Left lobe of liver (tissue), 2 donors: Measurements from ENCODE around the gene MYO5A. TPM values are rescaled to one million over a fixed set of nuclear protein-coding genes. Genes with fewer than 3 reads are reported as not detected.
A peak's percentile ranks its signal among the peaks of the same experiment; 100 is the strongest.

Experiments
- ATAC-seq: fragments of 200-7000 bp; cut with Tn5 transposase; one replicate; pipeline ENCODE4 v1.9.1; 2020; ENCODE audit warnings: mild to moderate bottlenecking, moderate library complexity
- DNase-seq: peaks from one replicate; pipeline ENCODE4 v3.0.0-alpha.2; 2020; ENCODE audit warnings: low spot score
- total RNA-seq: library from RNA; stranded (reverse); gene quantifications from one replicate; pipeline ENCODE4 v1.2.1, GENCODE V29; 2021
- donor health status: DM: no; HTN: no; CAD: no; lungs with moderate emphysema.
- donor health status: DM: no; HTN: yes; CAD: no.

Gene MYO5A
- total RNA-seq, 1 donor from 2014 or later = 4.0 TPM

DNA sequence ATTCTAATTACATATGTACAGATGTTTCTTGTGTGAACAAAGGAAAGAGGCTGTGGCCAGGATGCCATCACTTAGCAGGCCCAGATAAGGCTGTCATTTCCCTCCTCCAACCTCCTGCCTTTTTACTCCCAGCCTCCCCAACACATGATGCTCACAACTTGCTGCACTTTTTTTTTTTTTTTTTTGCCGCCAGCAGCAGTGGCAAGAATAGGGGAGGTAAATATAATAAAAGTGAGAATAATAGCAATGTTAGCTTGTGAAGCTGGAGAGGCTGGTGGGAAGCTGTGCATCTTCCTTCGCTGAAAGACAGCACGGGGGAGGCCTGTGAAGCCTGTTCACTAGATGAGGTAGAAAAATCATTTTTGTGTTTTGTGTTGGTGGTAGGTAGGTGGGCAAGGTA, 190.6 kb downstream of the MYO5A start:
- DNase-seq (no peak), ATAC-seq (no peak)

DNA sequence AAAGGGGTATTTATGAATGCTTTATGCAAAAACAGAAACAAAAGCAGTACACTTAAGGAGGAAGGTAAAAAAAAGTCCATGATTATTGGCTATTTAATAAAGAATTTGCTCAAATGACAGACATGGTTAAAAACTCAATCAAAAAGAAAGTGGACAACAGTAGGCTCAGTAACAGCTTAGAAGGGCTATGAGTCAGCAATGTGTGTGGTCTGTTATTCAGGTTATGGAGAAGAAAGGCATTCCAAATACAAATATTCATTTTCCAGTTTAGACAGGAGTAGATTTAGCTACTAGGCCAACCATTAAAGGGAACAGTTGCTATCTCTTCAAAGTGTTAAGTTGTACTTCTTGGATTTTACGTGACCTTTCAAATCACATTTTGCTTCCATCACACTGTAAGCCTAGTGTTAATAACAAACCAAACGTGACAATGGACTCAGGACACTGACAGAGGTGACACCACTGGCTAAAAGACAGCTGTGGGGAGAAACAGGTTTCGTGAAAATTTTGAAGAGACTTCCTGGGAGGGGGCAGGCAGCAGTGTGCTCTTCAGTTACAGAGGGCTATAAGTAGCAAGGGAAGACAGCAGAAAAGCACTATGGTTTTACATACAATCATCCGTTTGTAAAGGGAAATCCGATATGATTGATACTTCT, 191.4 kb downstream of the MYO5A start:
- DNase-seq (no peak), ATAC-seq (no peak)

DNA sequence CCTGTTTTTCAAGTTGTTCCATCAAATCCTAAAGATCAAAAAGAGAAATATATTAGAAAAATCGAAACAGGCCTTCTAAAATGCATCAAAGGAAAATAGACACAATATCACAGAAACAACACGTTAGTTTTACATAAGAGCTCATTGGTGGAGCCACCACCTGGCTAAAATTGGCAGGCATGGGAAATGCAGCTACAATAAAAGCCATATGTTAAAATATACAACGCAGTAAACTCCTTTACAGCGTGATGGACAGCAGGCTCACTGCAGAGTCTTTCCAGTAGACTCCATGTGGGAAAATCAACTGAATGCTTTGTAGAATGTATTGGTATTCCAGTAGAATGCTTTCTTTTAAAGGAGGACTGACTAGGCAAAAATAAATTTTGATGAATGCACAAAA, 192.2 kb downstream of the MYO5A start:
- no peak for ATAC-seq

DNA sequence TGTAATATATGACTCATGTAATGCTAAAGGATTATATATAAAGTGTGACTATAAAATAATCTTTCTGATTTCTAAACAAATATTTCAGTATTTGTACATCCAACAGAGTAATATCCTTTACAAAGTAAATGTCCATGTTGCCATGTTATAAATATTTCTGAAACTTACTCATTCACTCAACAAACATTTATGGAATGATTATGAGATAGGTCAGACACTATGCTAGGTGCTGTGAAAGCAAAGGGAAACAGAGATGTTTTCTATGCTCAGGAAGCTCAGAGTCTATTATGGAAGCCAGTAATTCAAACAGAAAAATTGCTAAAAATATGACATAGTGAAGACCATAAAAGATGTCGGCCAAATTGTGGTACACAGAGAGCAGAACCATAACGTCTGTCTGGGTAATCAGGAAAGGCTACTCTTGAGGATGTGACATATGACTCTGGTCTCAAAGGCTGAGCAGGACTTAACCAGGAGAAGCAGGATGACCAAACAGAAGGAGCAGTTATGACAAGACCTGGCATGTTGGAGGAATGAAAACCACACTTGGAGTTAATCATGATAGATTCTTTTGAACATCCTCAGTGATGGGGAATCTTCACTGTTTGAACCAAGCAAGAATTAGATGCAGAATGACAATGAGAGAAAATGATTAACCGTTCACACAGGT, 194.1 kb downstream of the MYO5A start:
- DNase-seq (no peak), ATAC-seq (no peak)

More for the DNA sequence above, 192.2 kb downstream of the MYO5A start:
- DNase-seq = no peak

DNA sequence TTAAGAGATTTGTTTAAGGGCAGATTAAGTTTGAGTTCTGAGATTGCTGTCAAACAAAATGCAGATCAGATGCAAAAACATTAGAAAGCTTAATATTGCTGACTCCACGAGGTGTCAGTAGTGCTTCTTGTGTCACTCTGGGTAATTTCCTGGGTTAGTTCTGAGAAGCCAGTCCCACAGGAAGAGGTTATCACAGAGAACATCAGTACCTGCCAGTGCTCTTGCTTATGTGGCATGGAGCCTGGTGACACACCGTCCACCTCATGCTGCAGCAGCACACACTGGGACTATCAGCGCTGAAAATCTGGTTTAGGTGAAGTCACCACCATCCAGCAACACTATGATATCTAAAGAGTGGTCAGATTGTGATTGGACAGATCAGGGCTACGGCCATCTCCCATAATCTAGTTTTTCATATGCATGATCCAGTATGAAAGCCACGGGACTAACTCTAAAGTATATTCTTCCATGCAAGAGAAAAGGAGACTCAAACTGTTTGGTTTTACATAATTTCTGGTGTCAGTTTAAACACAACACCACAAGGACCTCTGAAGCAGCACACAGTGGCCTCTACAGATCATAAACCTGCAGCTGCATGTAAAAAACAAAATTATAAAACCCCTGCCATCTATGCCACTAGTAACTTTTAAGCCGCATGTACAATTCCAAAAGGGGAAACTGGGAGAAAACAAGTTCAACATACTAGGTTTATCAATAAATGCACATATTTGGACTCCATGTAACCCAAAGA, 197.0 kb downstream of the MYO5A start:
- ATAC-seq (peak; percentile 99), DNase-seq (no peak)

DNA sequence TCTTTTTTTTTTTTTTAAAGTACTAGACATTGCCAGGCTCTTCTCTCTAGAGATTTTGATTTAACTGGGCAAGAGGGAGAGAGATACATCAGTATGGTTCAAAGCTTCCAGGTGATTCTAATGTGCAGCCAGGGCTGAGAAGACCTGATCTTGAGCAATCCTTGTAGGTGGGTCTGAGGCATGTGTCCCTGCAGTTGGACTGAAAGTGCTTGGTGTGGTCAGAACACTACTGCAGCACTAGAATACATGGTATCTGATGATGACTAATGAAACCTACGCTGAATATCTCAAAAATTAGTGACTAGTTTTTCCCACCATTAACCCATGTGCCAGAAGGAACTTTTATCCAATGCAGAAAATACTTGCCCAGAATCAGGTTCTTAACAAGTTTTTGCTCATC, 198.7 kb downstream of the MYO5A start:
- no peak for ATAC-seq
- no peak for DNase-seq

DNA sequence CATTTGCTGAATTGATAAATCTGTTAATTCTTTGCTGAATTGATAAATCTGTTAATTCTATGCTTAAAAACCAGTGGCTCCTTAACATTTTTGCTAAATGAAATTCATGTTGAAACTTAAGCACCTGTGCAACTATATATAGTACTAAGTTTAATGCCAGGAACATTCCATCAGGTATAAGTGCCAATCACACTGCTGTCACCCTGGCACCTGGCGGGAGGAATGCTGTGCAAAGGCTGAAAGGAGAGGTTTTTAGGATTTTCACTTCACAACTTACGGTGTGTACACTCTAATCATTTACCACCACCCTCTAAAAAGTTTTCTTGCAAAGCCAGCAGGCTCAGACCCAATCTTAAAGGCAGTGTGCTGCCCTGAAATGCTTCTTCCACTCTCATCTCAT, 199.5 kb downstream of the MYO5A start:
- DNase-seq (no peak), ATAC-seq (no peak)

DNA sequence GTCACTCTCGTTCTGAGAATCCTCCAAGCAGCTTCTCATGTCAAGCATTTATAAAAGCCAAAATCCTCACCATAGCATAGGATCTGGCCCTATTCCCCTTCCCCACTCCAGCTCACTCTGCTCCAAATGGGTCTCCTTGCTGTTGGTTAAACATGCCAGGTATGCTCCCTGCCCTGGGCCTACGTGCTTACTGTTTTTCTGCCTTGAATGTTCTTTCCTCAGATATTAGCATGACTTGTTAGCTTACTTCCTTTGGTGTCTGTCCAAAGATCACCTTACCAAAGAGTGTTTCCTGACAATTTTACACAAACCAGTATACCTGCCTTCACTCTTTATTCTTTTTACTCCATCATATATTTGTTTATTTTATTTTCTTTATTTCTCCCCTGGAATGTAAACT, 200.0 kb downstream of the MYO5A start:
- no peak for ATAC-seq
- DNase-seq = no peak

DNA sequence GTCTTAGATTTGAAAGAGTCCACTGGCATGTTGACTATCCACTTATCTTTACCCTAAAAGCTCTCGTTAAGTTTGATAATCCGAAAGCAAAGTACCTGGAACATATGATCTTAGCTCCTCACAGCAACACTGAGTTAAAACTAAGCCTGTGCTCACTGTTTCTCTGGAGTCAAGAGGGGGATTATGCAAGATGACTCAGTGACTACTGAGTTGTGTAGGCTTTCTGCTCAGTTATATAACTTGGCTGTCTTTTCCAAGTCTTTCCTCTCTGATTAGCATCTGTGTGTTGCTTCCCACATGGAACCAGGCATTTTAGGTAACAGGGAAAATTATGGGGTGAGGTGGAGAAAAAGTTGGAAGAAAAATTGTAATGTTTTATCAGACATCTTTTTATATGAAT, 201.9 kb downstream of the MYO5A start:
- ATAC-seq (no peak), DNase-seq (no peak)

DNA sequence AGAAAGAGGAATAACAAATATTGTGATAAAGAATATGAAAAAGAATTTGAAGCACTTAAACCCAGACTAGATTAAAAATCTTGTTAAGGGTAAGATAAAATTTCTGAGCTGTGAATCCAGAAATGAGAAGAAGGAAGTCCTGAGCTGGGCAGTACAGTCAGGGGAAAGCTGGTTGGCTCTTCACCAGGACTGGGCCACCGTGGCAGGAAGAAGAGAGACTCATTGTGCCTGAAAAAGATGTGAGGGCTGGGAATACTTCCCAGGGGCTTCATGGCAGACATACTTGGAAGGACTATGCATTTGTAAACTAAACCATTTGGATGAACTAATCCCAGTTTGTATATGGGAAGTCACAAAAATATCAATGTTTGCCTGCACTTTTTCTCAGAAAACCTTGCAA, 204.6 kb downstream of the MYO5A start:
- ATAC-seq (no peak), DNase-seq (no peak)

DNA sequence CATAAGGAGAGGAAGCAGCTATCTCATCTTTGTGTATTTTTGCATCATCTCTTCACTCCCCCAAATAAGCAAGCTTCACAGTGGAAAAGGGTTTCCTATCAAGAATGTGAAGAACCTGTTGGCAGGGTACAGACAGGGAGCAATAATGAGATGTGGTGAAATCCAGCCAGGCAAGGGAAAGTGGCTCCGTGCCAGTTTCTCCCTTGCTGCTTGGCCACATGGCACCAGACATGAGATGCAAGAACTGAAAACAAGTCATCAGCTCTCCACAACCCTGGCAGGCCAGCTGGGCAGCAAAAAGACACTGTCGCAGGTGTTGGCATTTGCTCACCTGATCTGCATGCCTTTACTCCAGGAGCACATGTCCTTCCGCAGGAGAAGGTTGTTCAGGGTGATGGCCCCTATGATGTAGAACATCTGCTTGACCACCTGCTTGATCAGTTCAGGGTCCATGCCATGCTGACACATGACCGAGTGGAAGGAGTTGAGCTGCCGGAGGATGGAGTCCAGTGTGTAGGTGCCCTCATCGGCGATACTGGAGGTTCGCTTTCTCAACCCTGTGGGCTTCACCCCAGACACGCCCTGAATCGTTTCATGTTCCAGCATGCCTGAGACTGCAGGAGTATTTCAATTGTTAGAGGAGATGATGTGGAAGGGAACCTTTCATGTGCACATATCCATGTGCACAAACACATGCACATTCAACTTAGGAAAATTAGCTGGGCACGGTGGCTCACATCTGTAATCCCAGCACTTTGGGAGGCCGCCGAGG, 209.8 kb downstream of the MYO5A start:
- ATAC-seq = peak; percentile 71
- peak; percentile 51 for DNase-seq

DNA sequence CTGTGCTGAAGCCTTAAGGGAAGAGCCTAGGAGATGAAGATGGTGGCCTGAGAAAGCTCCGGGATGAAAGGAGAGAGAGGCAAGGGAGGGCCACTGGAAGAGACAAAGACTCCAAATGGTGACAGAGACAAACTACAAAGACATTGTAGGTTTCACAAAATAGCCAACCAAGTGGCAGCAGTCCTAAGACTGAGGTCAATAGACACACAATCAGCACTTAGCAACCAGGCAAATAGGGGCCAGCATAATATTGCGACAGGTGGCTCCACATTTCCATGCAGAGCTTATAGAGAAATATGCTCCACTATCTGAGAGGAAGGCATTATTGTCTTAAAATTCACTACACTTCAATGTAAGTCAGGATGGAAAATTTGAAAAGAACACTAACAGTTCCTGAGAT, 211.0 kb downstream of the MYO5A start:
- DNase-seq (no peak), ATAC-seq (no peak)

DNA sequence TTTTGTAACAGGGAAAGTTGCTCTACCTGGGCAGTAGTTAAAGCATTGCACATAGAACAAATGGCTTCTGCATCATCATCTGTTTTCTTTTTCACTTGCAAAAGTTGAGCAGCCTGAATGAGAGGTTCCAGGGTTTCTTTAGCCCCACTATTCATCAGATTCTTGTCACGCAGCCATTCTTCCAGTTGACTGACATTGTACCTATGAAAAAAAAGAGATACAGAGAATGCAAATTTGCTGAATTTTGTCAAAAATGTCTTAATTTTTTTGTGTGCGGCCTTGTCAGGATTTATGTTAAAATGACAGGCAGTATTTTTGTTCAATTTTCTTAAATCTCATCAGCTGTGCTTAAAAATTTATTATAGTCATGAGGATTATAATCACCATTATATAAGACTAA, 211.7 kb downstream of the MYO5A start:
- ATAC-seq (no peak), DNase-seq (no peak)

DNA sequence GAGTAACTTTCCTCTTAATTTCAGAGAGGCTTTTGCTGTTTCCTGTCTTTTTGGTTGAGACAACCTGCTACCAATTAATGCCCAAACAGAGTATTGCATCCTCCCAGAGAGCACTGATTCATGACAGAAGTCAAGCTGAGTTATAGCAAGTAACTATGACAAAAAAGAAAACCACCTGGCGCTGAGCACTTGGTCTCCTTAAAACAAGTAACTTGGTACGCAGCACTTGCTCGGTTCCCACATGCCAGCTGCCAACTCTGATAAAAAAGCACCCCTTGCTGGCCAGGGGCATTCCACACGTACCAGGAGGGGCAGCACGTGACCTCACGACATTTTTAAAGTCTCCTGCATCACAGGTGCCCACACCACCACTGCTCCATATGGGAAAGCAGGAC, 219.5 kb downstream of the MYO5A start:
- ATAC-seq = no peak
- DNase-seq = no peak

DNA sequence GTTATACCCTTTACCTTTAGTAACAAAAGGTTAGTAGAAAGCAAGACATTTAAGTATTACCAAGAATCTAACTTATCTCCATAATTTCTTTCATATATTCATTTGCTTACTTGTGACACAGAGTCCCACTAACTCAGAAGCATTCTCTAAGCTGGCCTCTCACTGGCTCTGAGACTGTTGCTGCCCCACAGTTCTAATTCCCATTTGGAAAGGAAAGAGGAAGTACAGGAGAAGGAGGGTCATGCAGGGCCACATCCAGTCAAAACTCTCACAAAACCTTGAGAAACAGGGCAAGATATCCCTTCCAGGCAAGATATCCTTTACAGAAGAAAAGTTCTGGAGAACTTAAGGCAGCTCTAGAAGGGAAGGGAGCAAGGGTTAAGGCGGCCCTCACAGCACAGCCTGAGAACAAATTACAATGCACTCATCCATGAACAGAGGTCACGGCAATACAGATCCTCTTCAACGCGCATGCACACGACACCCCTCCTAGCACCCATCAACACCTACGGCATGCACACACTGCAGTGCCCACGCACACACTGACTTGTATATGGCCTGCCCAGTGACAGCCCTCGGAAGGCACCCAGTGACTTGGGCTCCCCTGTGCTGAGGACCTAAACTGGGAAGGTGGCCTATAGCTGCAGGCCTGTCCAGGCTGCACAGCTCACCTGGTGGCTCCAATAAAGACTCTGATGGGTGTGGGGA, 220.1 kb downstream of the MYO5A start:
- DNase-seq (no peak), ATAC-seq (no peak)

DNA sequence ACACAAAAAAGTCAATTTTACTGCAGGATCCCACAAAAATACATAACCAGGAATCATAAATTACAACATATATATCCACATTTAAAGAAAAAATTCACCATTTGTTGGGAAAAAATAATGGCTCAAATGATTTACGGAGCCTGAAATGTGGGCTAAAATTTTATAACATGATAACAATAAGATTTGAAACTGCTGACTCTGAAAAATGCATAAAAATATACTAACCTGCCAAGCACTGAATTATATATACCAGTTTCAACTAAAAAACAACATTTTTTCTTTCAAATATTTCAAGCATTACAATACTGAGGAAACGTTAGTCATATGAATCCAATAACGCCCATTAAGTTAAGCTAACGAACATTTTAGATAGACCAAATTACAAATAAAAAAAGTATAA, 220.8 kb downstream of the MYO5A start:
- ATAC-seq (no peak), DNase-seq (no peak)

DNA sequence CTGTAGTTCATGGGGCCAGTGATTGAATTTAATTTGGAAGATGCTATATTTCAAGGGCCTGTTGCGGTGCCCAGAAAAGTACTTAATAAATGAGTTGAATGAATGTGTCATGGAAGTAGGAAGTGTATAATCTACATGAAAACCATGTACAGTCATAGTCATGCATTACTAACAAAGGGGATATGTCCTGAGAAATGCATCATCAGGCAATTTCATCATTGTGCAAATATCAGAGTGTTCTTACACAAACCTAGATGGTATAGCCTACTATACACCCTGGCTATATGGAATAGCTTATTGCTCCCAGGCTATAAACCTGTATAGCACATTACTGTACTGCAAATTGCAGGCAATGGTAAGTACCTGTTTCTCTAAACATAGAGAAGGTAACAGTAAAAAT, 222.4 kb downstream of the MYO5A start:
- DNase-seq = no peak
- ATAC-seq = no peak

DNA sequence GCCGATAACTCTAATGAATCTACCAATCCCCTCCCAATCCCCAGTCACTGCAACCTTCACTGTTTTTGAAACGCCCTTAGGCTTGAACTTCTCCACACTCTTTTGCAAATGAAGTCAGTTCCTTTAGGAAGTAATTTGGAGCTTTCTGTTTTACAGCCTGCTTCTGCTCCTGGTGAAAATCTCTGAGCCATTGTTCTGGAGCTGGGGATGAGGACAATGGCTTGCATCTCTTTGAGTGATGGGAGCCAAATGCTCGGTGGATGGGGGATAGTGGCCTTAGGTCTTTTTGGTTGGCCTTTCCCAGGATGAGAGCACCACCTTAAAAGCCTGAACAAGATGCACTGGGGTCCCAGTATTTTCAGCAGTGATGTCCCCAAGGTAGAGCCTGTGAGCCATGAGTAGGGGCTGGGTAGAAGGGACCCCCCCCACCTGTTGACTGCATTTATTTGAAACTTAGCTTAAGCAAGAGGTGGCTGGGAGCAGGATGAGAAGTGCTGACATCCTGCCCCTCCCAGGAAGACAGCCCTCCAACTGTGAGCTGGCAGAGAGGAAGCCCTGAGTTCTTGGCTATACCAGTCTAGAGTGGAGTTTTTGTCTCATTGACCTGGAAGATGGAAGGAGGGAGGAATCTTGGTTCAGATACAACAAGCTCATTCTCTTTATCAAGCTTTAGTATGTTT, 225.4 kb downstream of the MYO5A start:
- DNase-seq (no peak), ATAC-seq (no peak)

DNA sequence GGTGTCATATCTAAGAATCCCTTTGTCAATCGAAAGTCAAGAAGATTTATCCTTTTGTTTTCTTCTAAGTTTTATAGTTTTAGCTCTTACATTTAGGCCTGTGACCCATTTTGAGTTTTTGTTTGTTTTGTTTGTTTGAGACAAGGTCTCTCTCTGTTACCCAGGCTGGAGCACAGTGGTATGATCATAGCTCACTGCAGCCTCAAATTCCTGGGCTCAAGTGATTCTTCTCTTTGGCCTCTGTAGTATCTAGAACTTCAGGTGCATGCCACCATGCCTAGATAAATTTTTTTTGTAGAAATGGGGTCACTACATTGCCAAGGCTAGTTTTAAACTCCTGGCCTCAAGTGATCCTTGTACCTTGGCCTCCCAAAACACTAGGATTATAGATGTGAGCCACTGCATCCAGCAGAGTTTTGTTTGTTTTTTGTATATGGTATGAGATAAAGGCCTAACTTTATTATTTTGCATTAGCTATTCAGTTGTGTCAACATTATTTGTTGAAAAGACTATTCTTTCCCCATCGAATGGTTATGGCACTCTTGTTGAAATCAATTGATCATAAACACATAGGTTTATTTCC, 227.3 kb downstream of the MYO5A start:
- no peak for ATAC-seq
- no peak for DNase-seq

DNA sequence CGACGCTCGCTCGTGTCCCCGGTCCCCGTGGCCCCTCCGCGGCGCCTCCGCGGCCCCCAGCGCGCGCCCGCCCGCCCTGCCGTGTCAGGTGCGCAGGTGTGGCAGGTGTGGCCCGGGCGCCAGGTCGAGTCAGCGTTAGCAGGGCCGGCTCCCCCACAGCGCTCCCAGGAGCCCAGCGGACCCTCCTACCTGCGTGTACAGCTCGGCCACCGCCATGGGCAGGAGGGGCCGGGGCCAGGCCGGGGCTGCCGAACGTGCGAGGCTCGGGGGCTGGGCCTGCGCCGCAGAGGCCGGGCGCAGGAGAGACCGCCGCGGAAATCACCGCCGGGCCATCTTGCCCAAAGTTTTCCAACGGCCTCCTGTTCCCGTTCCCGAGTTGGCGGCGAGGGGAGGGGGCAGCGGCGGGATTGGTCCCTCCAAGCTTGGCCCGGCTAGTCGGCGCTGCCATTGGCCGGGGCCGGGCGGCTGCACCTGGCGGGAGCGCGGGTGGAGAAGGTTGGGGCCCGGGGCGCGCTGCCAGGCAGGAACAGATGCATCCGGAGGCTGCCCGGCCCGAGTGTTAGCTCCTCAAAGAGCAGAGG, 233.2 kb downstream of the MYO5A start, which contains the start of gene MYO5C:
Gene MYO5C, minus strand, starts transcription at position 384 of the 581 bp plus-strand sequence. Its CDS starts 168 bp downstream, at position 216.
- peak; percentile 98 for ATAC-seq

More for the DNA sequence above, 233.2 kb downstream of the MYO5A start, which contains the start of gene MYO5C:
- DNase-seq = peak; percentile 89
